ENCODE measurements around the gene NT5C3B.

Gene NT5C3B

DNA sequence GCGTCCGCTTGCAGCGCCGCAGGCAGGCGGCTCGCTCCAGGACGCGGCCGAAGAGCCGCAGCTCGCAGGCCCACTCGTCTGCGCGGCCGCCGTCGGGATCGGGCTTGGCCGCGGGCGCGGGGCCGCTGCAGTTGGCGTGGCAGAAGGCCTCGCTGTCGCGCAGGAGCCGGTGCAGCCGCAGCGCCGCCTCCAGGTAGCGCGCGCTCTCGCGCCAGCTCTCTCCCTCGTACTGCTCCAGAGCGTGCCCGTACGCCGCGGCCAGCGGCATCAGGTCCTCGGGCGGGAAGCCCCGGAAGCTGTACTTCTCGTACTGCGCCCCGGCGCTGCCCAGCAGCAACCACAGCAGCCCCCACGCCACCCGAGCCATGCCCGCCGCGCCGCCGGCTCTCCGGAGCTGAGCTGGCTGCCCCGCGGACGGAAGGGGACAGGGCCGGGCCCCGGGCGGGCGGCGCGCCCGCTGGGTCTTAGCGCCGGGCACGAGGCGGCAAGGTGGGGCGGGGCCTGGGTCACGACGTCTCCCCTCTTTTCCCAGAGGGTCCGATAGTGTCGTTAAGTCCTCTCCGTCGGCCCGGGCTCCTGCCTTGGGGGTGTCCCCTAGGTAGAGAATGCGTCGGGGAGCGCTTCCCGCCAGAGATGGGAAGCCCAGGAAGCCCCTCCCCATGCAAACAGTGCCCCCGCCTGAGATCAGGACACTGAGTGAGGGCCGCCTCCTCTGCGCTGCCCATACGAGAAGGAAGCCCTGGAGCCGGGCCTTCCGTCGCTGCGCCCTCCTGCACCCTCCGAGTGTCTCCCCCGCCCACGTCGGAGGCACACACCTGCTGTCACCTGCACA, 24.3 kb downstream of the NT5C3B start, which contains the start of gene P3H4 (continued):
- TF ChIP-seq, protein P1, sequence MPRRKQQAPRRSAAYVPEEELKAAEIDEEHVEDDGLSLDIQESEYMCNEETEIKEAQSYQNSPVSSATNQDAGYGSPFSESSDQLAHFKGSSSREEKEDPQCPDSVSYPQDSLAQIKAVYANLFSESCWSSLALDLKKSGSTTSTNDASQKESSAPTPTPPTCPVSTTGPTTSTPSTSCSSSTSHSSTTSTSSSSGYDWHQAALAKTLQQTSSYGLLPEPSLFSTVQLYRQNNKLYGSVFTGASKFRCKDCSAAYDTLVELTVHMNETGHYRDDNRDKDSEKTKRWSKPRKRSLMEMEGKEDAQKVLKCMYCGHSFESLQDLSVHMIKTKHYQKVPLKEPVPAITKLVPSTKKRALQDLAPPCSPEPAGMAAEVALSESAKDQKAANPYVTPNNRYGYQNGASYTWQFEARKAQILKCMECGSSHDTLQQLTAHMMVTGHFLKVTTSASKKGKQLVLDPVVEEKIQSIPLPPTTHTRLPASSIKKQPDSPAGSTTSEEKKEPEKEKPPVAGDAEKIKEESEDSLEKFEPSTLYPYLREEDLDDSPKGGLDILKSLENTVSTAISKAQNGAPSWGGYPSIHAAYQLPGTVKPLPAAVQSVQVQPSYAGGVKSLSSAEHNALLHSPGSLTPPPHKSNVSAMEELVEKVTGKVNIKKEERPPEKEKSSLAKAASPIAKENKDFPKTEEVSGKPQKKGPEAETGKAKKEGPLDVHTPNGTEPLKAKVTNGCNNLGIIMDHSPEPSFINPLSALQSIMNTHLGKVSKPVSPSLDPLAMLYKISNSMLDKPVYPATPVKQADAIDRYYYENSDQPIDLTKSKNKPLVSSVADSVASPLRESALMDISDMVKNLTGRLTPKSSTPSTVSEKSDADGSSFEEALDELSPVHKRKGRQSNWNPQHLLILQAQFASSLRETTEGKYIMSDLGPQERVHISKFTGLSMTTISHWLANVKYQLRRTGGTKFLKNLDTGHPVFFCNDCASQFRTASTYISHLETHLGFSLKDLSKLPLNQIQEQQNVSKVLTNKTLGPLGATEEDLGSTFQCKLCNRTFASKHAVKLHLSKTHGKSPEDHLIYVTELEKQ (tag by site-specific recombination; IDR thresholded peaks at IDR 0.05; ENCODE audit: borderline replicate concordance): no peak
- TF ChIP-seq, protein P2, sequence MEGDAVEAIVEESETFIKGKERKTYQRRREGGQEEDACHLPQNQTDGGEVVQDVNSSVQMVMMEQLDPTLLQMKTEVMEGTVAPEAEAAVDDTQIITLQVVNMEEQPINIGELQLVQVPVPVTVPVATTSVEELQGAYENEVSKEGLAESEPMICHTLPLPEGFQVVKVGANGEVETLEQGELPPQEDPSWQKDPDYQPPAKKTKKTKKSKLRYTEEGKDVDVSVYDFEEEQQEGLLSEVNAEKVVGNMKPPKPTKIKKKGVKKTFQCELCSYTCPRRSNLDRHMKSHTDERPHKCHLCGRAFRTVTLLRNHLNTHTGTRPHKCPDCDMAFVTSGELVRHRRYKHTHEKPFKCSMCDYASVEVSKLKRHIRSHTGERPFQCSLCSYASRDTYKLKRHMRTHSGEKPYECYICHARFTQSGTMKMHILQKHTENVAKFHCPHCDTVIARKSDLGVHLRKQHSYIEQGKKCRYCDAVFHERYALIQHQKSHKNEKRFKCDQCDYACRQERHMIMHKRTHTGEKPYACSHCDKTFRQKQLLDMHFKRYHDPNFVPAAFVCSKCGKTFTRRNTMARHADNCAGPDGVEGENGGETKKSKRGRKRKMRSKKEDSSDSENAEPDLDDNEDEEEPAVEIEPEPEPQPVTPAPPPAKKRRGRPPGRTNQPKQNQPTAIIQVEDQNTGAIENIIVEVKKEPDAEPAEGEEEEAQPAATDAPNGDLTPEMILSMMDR (tag by site-specific recombination; IDR thresholded peaks at IDR 0.05): peak; percentile 78
- 0 out of 2 replicates have a peak, but pooled peaks have one; percentile 21 for TF ChIP-seq ZNF677 (tag by site-specific recombination; IDR thresholded peaks at IDR 0.05)
- TF ChIP-seq ZNF596 (tag by site-specific recombination; IDR thresholded peaks at IDR 0.05): 0 out of 2 replicates have a peak, but pooled peaks have one; percentile 17
- 0 out of 2 replicates have a peak, but pooled peaks have one; percentile 53 for TF ChIP-seq HOXC10 (CRISPR knock-in tag; IDR thresholded peaks at IDR 0.05)
- TF ChIP-seq ZNF335 (tag by site-specific recombination; conservative IDR thresholded peaks at IDR 0.05): peak; percentile 91
- TF ChIP-seq, protein P3, sequence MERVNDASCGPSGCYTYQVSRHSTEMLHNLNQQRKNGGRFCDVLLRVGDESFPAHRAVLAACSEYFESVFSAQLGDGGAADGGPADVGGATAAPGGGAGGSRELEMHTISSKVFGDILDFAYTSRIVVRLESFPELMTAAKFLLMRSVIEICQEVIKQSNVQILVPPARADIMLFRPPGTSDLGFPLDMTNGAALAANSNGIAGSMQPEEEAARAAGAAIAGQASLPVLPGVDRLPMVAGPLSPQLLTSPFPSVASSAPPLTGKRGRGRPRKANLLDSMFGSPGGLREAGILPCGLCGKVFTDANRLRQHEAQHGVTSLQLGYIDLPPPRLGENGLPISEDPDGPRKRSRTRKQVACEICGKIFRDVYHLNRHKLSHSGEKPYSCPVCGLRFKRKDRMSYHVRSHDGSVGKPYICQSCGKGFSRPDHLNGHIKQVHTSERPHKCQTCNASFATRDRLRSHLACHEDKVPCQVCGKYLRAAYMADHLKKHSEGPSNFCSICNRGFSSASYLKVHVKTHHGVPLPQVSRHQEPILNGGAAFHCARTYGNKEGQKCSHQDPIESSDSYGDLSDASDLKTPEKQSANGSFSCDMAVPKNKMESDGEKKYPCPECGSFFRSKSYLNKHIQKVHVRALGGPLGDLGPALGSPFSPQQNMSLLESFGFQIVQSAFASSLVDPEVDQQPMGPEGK (tag by site-specific recombination; IDR thresholded peaks at IDR 0.05): peak; percentile 91
- TF ChIP-seq SP7 (tag by site-specific recombination; IDR thresholded peaks at IDR 0.05): peak; percentile 45
- no peak; the same call in 1 of the 2 replicates for TF ChIP-seq ZIC2 (tag by site-specific recombination; IDR thresholded peaks at IDR 0.05)
- TF ChIP-seq OSR2 (tag by site-specific recombination; IDR thresholded peaks at IDR 0.05): no peak
- 0 out of 2 replicates have a peak, but pooled peaks have one; percentile 41 for TF ChIP-seq ZNF184 (tag by site-specific recombination; IDR thresholded peaks at IDR 0.05)
- peak; percentile 71; the same call in 1 of the 2 replicates for TF ChIP-seq EGR2 (tag by site-specific recombination; IDR thresholded peaks at IDR 0.05; ENCODE audit: low read depth)
- TF ChIP-seq ZNF223 (tag by site-specific recombination; IDR thresholded peaks at IDR 0.05): no peak
- 0 out of 2 replicates have a peak, but pooled peaks have one; percentile 14 for TF ChIP-seq ZBTB48 (tag by site-specific recombination; IDR thresholded peaks at IDR 0.05)
- TF ChIP-seq SCRT1 (tag by site-specific recombination; IDR thresholded peaks at IDR 0.05; ENCODE audit: borderline replicate concordance): 0 out of 2 replicates have a peak, but pooled peaks have one; percentile 55
- TF ChIP-seq GLIS2 (tag by site-specific recombination; IDR thresholded peaks at IDR 0.05): peak; percentile 94; the same call in 1 of the 2 replicates
- no peak for TF ChIP-seq OVOL3 (tag by site-specific recombination; IDR thresholded peaks at IDR 0.05)
- no peak for TF ChIP-seq ZNF132 (tag by site-specific recombination; IDR thresholded peaks at IDR 0.05; ENCODE audit: borderline replicate concordance)
- TF ChIP-seq ZNF561 (tag by site-specific recombination; IDR thresholded peaks at IDR 0.05; ENCODE audit: borderline replicate concordance): peak; percentile 75; the same call in 1 of the 2 replicates
- TF ChIP-seq ZNF670 (tag by site-specific recombination; IDR thresholded peaks at IDR 0.05; ENCODE audit: low read depth): no peak
- TF ChIP-seq KLF9 (tag by site-specific recombination; IDR thresholded peaks at IDR 0.05; ENCODE audit: low read depth): peak; percentile 64
- no peak for TF ChIP-seq IKZF3 (tag by site-specific recombination; IDR thresholded peaks at IDR 0.05)
- TF ChIP-seq, protein P4, sequence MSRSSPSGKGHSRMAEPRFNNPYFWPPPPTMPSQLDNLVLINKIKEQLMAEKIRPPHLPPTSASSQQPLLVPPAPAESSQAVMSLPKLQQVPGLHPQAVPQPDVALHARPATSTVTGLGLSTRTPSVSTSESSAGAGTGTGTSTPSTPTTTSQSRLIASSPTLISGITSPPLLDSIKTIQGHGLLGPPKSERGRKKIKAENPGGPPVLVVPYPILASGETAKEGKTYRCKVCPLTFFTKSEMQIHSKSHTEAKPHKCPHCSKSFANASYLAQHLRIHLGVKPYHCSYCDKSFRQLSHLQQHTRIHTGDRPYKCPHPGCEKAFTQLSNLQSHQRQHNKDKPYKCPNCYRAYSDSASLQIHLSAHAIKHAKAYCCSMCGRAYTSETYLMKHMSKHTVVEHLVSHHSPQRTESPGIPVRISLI (tag by site-specific recombination; IDR thresholded peaks at IDR 0.05): no peak
